ENCODE data around the gene UNC5CL.
"Not testable (repeated sequence)": the region's sequence is repeated elsewhere in the genome, so short reads cannot be mapped to it uniquely, and the experiment has no call there.

UNC5CL gene

GRCh38 chr6:41006980-41007379 lies 32.0 kb downstream of the UNC5CL start:
- not testable (repeated sequence) for H3K14ac ChIP-seq (ENCODE audit: low read length); H4K8ac ChIP-seq (ENCODE audit: low read depth, low read length); H3K27ac ChIP-seq (ENCODE audit: low read depth, low read length); H3K27me3 ChIP-seq (ENCODE audit: insufficient read depth, low read length); H4K12ac ChIP-seq (ENCODE audit: low read depth, low read length); H2AK5ac ChIP-seq (ENCODE audit: low read length); DNase-seq; H2BK12ac ChIP-seq (ENCODE audit: low read length); H2BK120ac ChIP-seq (ENCODE audit: insufficient read depth, low read length, poor library complexity); H3K4me3 ChIP-seq (ENCODE audit: low read depth, low read length); H3K36me3 ChIP-seq (ENCODE audit: control insufficient read depth in 1 of 2, insufficient read depth in 2 of 2, low read length in 2 of 2); H3K9ac ChIP-seq (ENCODE audit: low read length); H2AFZ ChIP-seq (ENCODE audit: insufficient read depth, low read length, poor library complexity); H3K4me1 ChIP-seq (ENCODE audit: control insufficient read depth in 1 of 2, insufficient read depth in 2 of 2, low read length in 2 of 2); H3K4me2 ChIP-seq (ENCODE audit: low read length); H3K23ac ChIP-seq (ENCODE audit: low read length); H3K4ac ChIP-seq (ENCODE audit: low read depth, low read length); H4K91ac ChIP-seq (ENCODE audit: low read depth, low read length); H2BK5ac ChIP-seq (ENCODE audit: low read depth, low read length, poor library complexity); H3K79me1 ChIP-seq (ENCODE audit: low read length); H3K9me3 ChIP-seq (ENCODE audit: insufficient read depth, low read depth, low read length); H3K79me2 ChIP-seq (ENCODE audit: control insufficient read depth, insufficient read depth, low read length, poor library complexity); H3K18ac ChIP-seq (ENCODE audit: low read length)
- WGBS (ENCODE audit: extremely low coverage, insufficient coverage, insufficient read length), result no CpG with 5 or more reads among the region's 4 CpGs

GRCh38 chr6:41006217-41006616 lies 32.8 kb downstream of the UNC5CL start:
- H3K4me2 ChIP-seq (ENCODE audit: low read length); H2BK12ac ChIP-seq (ENCODE audit: low read length); H2AK5ac ChIP-seq (ENCODE audit: low read length); H3K27ac ChIP-seq (ENCODE audit: low read depth, low read length); H2BK5ac ChIP-seq (ENCODE audit: low read depth, low read length, poor library complexity); H3K36me3 ChIP-seq (ENCODE audit: control insufficient read depth in 1 of 2, insufficient read depth in 2 of 2, low read length in 2 of 2); H4K8ac ChIP-seq (ENCODE audit: low read depth, low read length); H2AFZ ChIP-seq (ENCODE audit: insufficient read depth, low read length, poor library complexity); H3K79me1 ChIP-seq (ENCODE audit: low read length); H4K91ac ChIP-seq (ENCODE audit: low read depth, low read length); H3K9me3 ChIP-seq (ENCODE audit: insufficient read depth, low read depth, low read length); H3K79me2 ChIP-seq (ENCODE audit: control insufficient read depth, insufficient read depth, low read length, poor library complexity); H3K18ac ChIP-seq (ENCODE audit: low read length); H3K4me1 ChIP-seq (ENCODE audit: control insufficient read depth in 1 of 2, insufficient read depth in 2 of 2, low read length in 2 of 2); H3K4me3 ChIP-seq (ENCODE audit: low read depth, low read length); H3K14ac ChIP-seq (ENCODE audit: low read length); H2BK120ac ChIP-seq (ENCODE audit: insufficient read depth, low read length, poor library complexity); H3K4ac ChIP-seq (ENCODE audit: low read depth, low read length); H4K12ac ChIP-seq (ENCODE audit: low read depth, low read length); H3K23ac ChIP-seq (ENCODE audit: low read length); H3K27me3 ChIP-seq (ENCODE audit: insufficient read depth, low read length); H3K9ac ChIP-seq (ENCODE audit: low read length): not testable (repeated sequence)
- no CpG with 5 or more reads among the region's 7 CpGs for WGBS (ENCODE audit: extremely low coverage, insufficient coverage, insufficient read length)
- peak; percentile 58 to 90 for DNase-seq

- H3K9ac ChIP-seq (ENCODE audit: low read length), result no peak overlapping the region
- H4K8ac ChIP-seq (ENCODE audit: low read depth, low read length), result no peak overlapping the region
- no peak overlapping the region for H2BK5ac ChIP-seq (ENCODE audit: low read depth, low read length, poor library complexity)
- H2AFZ ChIP-seq (ENCODE audit: insufficient read depth, low read length, poor library complexity), result no peak overlapping the region
- peaks cover 2% of the 10 kb centered on the region for H3K9me3 ChIP-seq (ENCODE audit: insufficient read depth, low read depth, low read length)
- no CpG with 5 or more reads among the region's 3 CpGs for whole genome bisulfite sequencing (ENCODE audit: extremely low coverage, insufficient coverage, insufficient read length)
- peaks cover 2% of the 10 kb centered on the region for H3K79me1 ChIP-seq (ENCODE audit: low read length)
- H3K4me3 ChIP-seq (ENCODE audit: low read depth, low read length), result no peak overlapping the region
- no peaks in the 10 kb centered on the region for H3K79me2 ChIP-seq (ENCODE audit: control insufficient read depth, insufficient read depth, low read length, poor library complexity)
- no peak overlapping the region for H3K4ac ChIP-seq (ENCODE audit: low read depth, low read length)
- no peak overlapping the region for H3K27ac ChIP-seq (ENCODE audit: low read depth, low read length)
- H3K23ac ChIP-seq (ENCODE audit: low read length), result no peak overlapping the region
- H3K4me1 ChIP-seq (ENCODE audit: control insufficient read depth in 1 of 2, insufficient read depth in 2 of 2, low read length in 2 of 2), result peaks cover 6 to 10% of the 10 kb centered on the region in 2 experiments
- no peak overlapping the region for H2BK12ac ChIP-seq (ENCODE audit: low read length)
- H3K27me3 ChIP-seq (ENCODE audit: insufficient read depth, low read length), result no peaks in the 10 kb centered on the region
- H2BK120ac ChIP-seq (ENCODE audit: insufficient read depth, low read length, poor library complexity), result no peak overlapping the region
- no peak overlapping the region for H4K12ac ChIP-seq (ENCODE audit: low read depth, low read length)
- H3K14ac ChIP-seq (ENCODE audit: low read length), result no peak overlapping the region
- DNase-seq, result no peak
- H2AK5ac ChIP-seq (ENCODE audit: low read length), result no peak overlapping the region
- no peak overlapping the region for H3K18ac ChIP-seq (ENCODE audit: low read length)
- H3K36me3 ChIP-seq (ENCODE audit: control insufficient read depth in 1 of 2, insufficient read depth in 2 of 2, low read length in 2 of 2), result no peaks in the 10 kb centered on the region
- no peak overlapping the region for H3K4me2 ChIP-seq (ENCODE audit: low read length)
- H4K91ac ChIP-seq (ENCODE audit: low read depth, low read length), result no peak overlapping the region
Observed at GRCh38 chr6:41002168-41002567, 36.9 kb downstream of the UNC5CL start.

GRCh38 chr6:41000248-41000647 lies 38.8 kb downstream of the UNC5CL start:
- no peak overlapping the region for H3K23ac ChIP-seq (ENCODE audit: low read length)
- WGBS (ENCODE audit: extremely low coverage, insufficient coverage, insufficient read length), result no CpG with 5 or more reads among the region's 4 CpGs
- no peak overlapping the region for H4K12ac ChIP-seq (ENCODE audit: low read depth, low read length)
- H3K9ac ChIP-seq (ENCODE audit: low read length), result no peak overlapping the region
- peaks cover 6% of the 10 kb centered on the region for H3K79me1 ChIP-seq (ENCODE audit: low read length)
- H3K27ac ChIP-seq (ENCODE audit: low read depth, low read length), result no peak overlapping the region
- H3K4me2 ChIP-seq (ENCODE audit: low read length), result no peak overlapping the region
- H2BK120ac ChIP-seq (ENCODE audit: insufficient read depth, low read length, poor library complexity), result no peak overlapping the region
- no peak for DNase-seq
- no peak overlapping the region for H3K4ac ChIP-seq (ENCODE audit: low read depth, low read length)
- no peak overlapping the region for H2AFZ ChIP-seq (ENCODE audit: insufficient read depth, low read length, poor library complexity)
- H4K8ac ChIP-seq (ENCODE audit: low read depth, low read length), result no peak overlapping the region
- no peak overlapping the region for H3K14ac ChIP-seq (ENCODE audit: low read length)
- H3K27me3 ChIP-seq (ENCODE audit: insufficient read depth, low read length), result no peaks in the 10 kb centered on the region
- H4K91ac ChIP-seq (ENCODE audit: low read depth, low read length), result no peak overlapping the region
- H2BK12ac ChIP-seq (ENCODE audit: low read length), result no peak overlapping the region
- H2BK5ac ChIP-seq (ENCODE audit: low read depth, low read length, poor library complexity), result no peak overlapping the region
- no peaks in the 10 kb centered on the region for H3K36me3 ChIP-seq (ENCODE audit: control insufficient read depth in 1 of 2, insufficient read depth in 2 of 2, low read length in 2 of 2)
- no peak overlapping the region for H3K4me3 ChIP-seq (ENCODE audit: low read depth, low read length)
- no peak overlapping the region for H2AK5ac ChIP-seq (ENCODE audit: low read length)
- peaks cover 20 to 25% of the 10 kb centered on the region in 2 experiments for H3K4me1 ChIP-seq (ENCODE audit: control insufficient read depth in 1 of 2, insufficient read depth in 2 of 2, low read length in 2 of 2)
- no peaks in the 10 kb centered on the region for H3K79me2 ChIP-seq (ENCODE audit: control insufficient read depth, insufficient read depth, low read length, poor library complexity)
- H3K18ac ChIP-seq (ENCODE audit: low read length), result no peak overlapping the region
- H3K9me3 ChIP-seq (ENCODE audit: insufficient read depth, low read depth, low read length), result peaks cover 2% of the 10 kb centered on the region

All from trophoblast cell (in vitro differentiated cells and primary cell).